Measurements from ENCODE around the gene SMARCD2. TPM values are rescaled to one million over a fixed set of nuclear protein-coding genes. Genes with fewer than 3 reads are reported as not detected.
"Not testable (repeated sequence)": the region's sequence is repeated elsewhere in the genome, so short reads cannot be mapped to it uniquely, and the experiment has no call there.

Gene SMARCD2
- total RNA-seq, 1 donor from 2014 or later = 28.5 TPM

- DNase-seq (ENCODE audit: low read depth) = no peak
Observed at GRCh38 chr17:63816123-63816522, 26.4 kb downstream of the SMARCD2 start.

GRCh38 chr17:63809970-63810369, 32.5 kb downstream of the SMARCD2 start:
- DNase-seq (ENCODE audit: low read depth) = no peak

GRCh38 chr17:63805591-63805990, 36.9 kb downstream of the SMARCD2 start:
- no peak for DNase-seq (ENCODE audit: low read depth)

GRCh38 chr17:63804328-63804727, 38.2 kb downstream of the SMARCD2 start:
- no peak for DNase-seq (ENCODE audit: low read depth)

- no peak for DNase-seq (ENCODE audit: low read depth)
Observed at GRCh38 chr17:63800783-63801182, 41.7 kb downstream of the SMARCD2 start.

- DNase-seq (ENCODE audit: low read depth) = no peak
Observed at GRCh38 chr17:63798572-63799106, 43.8 kb downstream of the SMARCD2 start.

- DNase-seq (ENCODE audit: low read depth) = not testable (repeated sequence)
Observed at GRCh38 chr17:63796375-63796774, 46.1 kb downstream of the SMARCD2 start.

- DNase-seq (ENCODE audit: low read depth) = no peak
Observed at GRCh38 chr17:63792055-63792729, 50.3 kb downstream of the SMARCD2 start.

GRCh38 chr17:63790057-63790456, 52.4 kb downstream of the SMARCD2 start:
- no peak for DNase-seq (ENCODE audit: low read depth)

GRCh38 chr17:63786971-63787711, 55.3 kb downstream of the SMARCD2 start:
- no peak for DNase-seq (ENCODE audit: low read depth)

- no peak for DNase-seq (ENCODE audit: low read depth)
Observed at GRCh38 chr17:63786117-63786516, 56.4 kb downstream of the SMARCD2 start.

- peak; percentile 38 for DNase-seq (ENCODE audit: low read depth)
Observed at GRCh38 chr17:63785556-63785955, 56.9 kb downstream of the SMARCD2 start.

GRCh38 chr17:63783522-63783921, 59.0 kb downstream of the SMARCD2 start:
- DNase-seq (ENCODE audit: low read depth) = no peak

Other genes with a start within 250 kb of the SMARCD2 start
- 17.2 and 21.7 TPM in 2 replicates for gene TACO1, start 241.8 kb downstream of the SMARCD2 start, total RNA-seq
- 14.5 and 16.4 TPM in 2 replicates for gene MAP3K3, start 220.3 kb downstream of the SMARCD2 start, total RNA-seq
- gene LIMD2, start 142.6 kb downstream of the SMARCD2 start, total RNA-seq = 3.0 and 4.3 TPM in 2 replicates
- 14.2 and 16.3 TPM in 2 replicates for gene STRADA, start 100.9 kb downstream of the SMARCD2 start, total RNA-seq
- gene CCDC47, start 69.1 kb downstream of the SMARCD2 start, total RNA-seq = 67.8 and 73.3 TPM in 2 replicates
- 46.5 and 47.6 TPM in 2 replicates for gene DDX42, start 68.5 kb downstream of the SMARCD2 start, total RNA-seq
- gene PSMC5, start 15.3 kb downstream of the SMARCD2 start, total RNA-seq = 36.8 and 50.2 TPM in 2 replicates
- 27.9 and 49.9 TPM in 2 replicates for gene FTSJ3, start 15.0 kb downstream of the SMARCD2 start, total RNA-seq
- not detected in 2 replicates for gene CSH2, start 31.0 kb upstream of the SMARCD2 start, total RNA-seq
- not detected in 2 replicates for gene GH2, start 39.3 kb upstream of the SMARCD2 start, total RNA-seq
- gene CSH1, start 53.9 kb upstream of the SMARCD2 start, total RNA-seq = not detected in 2 replicates
- gene CSHL1, start 68.6 kb upstream of the SMARCD2 start, total RNA-seq = not detected in 2 replicates
- gene GH1, start 76.2 kb upstream of the SMARCD2 start, total RNA-seq = not detected in 2 replicates
- 0.99 and 4.8 TPM in 2 replicates for gene CD79B, start 89.6 kb upstream of the SMARCD2 start, total RNA-seq
- 99.4 and 105 TPM in 2 replicates for gene SCN4A, start 130.2 kb upstream of the SMARCD2 start, total RNA-seq
- gene PRR29, start 155.7 kb upstream of the SMARCD2 start, total RNA-seq = 0.08 and 0.26 TPM in 2 replicates
- gene ICAM2, start 177.9 kb upstream of the SMARCD2 start, total RNA-seq = 1.2 and 2.0 TPM in 2 replicates